PC-9 (cell line): ENCODE measurements around the gene MAML3.

Source experiments
- EZH2 ChIP-seq: fragments of 200-600 bp; sonication (generic); IDR thresholded peaks from 2 replicates; pipeline ENCODE4 v1.8.0; 2017; ENCODE audit warnings: antibody characterized with exemption, low read depth
- TF ChIP-seq, protein P1 (sequence below): fragments of 200-600 bp; sonication (generic); conservative IDR thresholded peaks from 2 replicates; pipeline ENCODE4 v1.6.1; 2017; ENCODE audit warnings: mixed run types, antibody characterized with exemption, mild to moderate bottlenecking, moderate library complexity

DNA sequence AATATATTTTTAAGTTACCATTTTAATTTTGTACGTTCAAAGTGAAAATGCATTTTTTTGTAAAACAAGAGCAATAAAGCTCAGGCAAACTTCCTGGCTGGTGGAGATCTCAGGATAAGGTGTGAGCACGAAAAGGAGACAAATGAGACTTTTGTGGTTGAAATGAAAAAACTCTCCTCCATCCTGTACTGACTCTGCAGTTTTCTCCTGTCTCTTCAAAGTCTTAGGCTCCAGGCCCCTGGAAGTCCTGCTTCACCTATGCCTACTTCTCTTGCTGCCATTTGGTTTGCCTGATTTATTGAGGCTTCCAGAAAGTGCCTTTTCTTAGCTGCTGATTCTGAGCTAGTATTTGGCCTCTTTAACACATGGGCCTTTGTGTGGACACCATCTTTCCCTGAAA, 77.7 kb downstream of the MAML3 start:
- TF ChIP-seq, protein P1, sequence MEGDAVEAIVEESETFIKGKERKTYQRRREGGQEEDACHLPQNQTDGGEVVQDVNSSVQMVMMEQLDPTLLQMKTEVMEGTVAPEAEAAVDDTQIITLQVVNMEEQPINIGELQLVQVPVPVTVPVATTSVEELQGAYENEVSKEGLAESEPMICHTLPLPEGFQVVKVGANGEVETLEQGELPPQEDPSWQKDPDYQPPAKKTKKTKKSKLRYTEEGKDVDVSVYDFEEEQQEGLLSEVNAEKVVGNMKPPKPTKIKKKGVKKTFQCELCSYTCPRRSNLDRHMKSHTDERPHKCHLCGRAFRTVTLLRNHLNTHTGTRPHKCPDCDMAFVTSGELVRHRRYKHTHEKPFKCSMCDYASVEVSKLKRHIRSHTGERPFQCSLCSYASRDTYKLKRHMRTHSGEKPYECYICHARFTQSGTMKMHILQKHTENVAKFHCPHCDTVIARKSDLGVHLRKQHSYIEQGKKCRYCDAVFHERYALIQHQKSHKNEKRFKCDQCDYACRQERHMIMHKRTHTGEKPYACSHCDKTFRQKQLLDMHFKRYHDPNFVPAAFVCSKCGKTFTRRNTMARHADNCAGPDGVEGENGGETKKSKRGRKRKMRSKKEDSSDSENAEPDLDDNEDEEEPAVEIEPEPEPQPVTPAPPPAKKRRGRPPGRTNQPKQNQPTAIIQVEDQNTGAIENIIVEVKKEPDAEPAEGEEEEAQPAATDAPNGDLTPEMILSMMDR = no peak
- TF ChIP-seq EZH2 = no peak
